ENCODE data around the gene PPP1R11. TPM values are rescaled to one million over a fixed set of nuclear protein-coding genes. Genes with fewer than 3 reads are reported as not detected.

PPP1R11 gene
- total RNA-seq, 1 experiment from 2014 or later = 35.5 TPM

- no peaks in the 10 kb centered on the region for H3K27me3 Mint-ChIP-seq (ENCODE audit: insufficient read depth, unreplicated experiment)
- H3K36me3 ChIP-seq (ENCODE audit: control insufficient read depth, insufficient read depth, low read length) = no peaks in the 10 kb centered on the region
- no peaks in the 10 kb centered on the region for H3K4me1 Mint-ChIP-seq (ENCODE audit: low read depth, unreplicated experiment)
- H3K27me3 ChIP-seq (replicated peaks; ENCODE audit: control insufficient read depth, insufficient read depth, low read length) = no peaks in the 10 kb centered on the region
- peak in 1 of 2 experiments; percentile 11 for DNase-seq
- no peaks in the 10 kb centered on the region for H3K36me3 Mint-ChIP-seq (ENCODE audit: insufficient read depth, unreplicated experiment)
- H3K27ac Mint-ChIP-seq (ENCODE audit: unreplicated experiment) = no peak overlapping the region
- H3K4me3 ChIP-seq (ENCODE audit: low read depth, low read length) = no peak overlapping the region
- no peak overlapping the region for H3K4me3 Mint-ChIP-seq (ENCODE audit: unreplicated experiment)
- intact Hi-C loops (cut with micrococcal nuclease; ENCODE audit: unreplicated experiment) = loop anchor here (1.0 kb wide), 1 partner anchor 189 kb away; no protein-coding TSS in a partner anchor
- H3K4me1 ChIP-seq = no peaks in the 10 kb centered on the region
- no peaks in the 10 kb centered on the region for H3K9me3 Mint-ChIP-seq (ENCODE audit: unreplicated experiment)
- no peaks in the 10 kb centered on the region for H3K9me3 ChIP-seq
- POLR2A ChIA-PET = no interaction called here
- TF ChIP-seq CTCF (IDR thresholded peaks at IDR 0.05; ENCODE audit: insufficient read depth in 1 of 2, low read depth in 1 of 2, low read length in 1 of 2, severe bottlenecking in 1 of 2, unreplicated experiment in 1 of 2) = peak; percentile 57 to 63
- no TSS peak for BruUV-seq (replicated peaks)
- CTCF ChIA-PET = interaction anchor here (0.6 to 1.0 kb wide), 4 partner anchors 8 to 189 kb away, joined by 3 read pairs; partner anchors contain the start of gene POLR1H
These were observed 29.7 kb upstream of the PPP1R11 start for GRCh38 chr6:30037182-30037788.

GRCh38 chr6:30041221-30041620 lies 25.8 kb upstream of the PPP1R11 start:
- no peaks in the 10 kb centered on the region for H3K9me3 ChIP-seq
- H3K27ac Mint-ChIP-seq (ENCODE audit: unreplicated experiment) = no peak overlapping the region
- no peaks in the 10 kb centered on the region for H3K36me3 ChIP-seq (ENCODE audit: control insufficient read depth, insufficient read depth, low read length)
- H3K36me3 Mint-ChIP-seq (ENCODE audit: insufficient read depth, unreplicated experiment) = no peaks in the 10 kb centered on the region
- no peak for TF ChIP-seq CTCF (IDR thresholded peaks at IDR 0.05; ENCODE audit: insufficient read depth in 1 of 2, low read depth in 1 of 2, low read length in 1 of 2, severe bottlenecking in 1 of 2, unreplicated experiment in 1 of 2)
- ChIA-PET CTCF (no interaction called here), POLR2A (no interaction called here)
- H3K27me3 Mint-ChIP-seq (ENCODE audit: insufficient read depth, unreplicated experiment) = no peaks in the 10 kb centered on the region
- H3K4me1 ChIP-seq = no peaks in the 10 kb centered on the region
- no peaks in the 10 kb centered on the region for H3K4me1 Mint-ChIP-seq (ENCODE audit: low read depth, unreplicated experiment)
- no peak for DNase-seq
- H3K4me3 ChIP-seq (ENCODE audit: low read depth, low read length) = no peak overlapping the region
- no peak overlapping the region for H3K4me3 Mint-ChIP-seq (ENCODE audit: unreplicated experiment)
- H3K27me3 ChIP-seq (replicated peaks; ENCODE audit: control insufficient read depth, insufficient read depth, low read length) = no peaks in the 10 kb centered on the region
- H3K9me3 Mint-ChIP-seq (ENCODE audit: unreplicated experiment) = no peaks in the 10 kb centered on the region
- intact Hi-C loops (cut with micrococcal nuclease; ENCODE audit: unreplicated experiment) = no loop called here
- no TSS peak for BruUV-seq (replicated peaks)

- H3K9me3 Mint-ChIP-seq (ENCODE audit: unreplicated experiment) = no peaks in the 10 kb centered on the region
- POLR2A ChIA-PET = no interaction called here
- H3K27ac Mint-ChIP-seq (ENCODE audit: unreplicated experiment) = no peak overlapping the region
These were observed 25.2 kb upstream of the PPP1R11 start for GRCh38 chr6:30041821-30042220.

More at GRCh38 chr6:30041821-30042220, 25.2 kb upstream of the PPP1R11 start:
- DNase-seq = no peak
- no peak overlapping the region for H3K4me3 ChIP-seq (ENCODE audit: low read depth, low read length)
- no peaks in the 10 kb centered on the region for H3K4me1 Mint-ChIP-seq (ENCODE audit: low read depth, unreplicated experiment)
- H3K36me3 ChIP-seq (ENCODE audit: control insufficient read depth, insufficient read depth, low read length) = no peaks in the 10 kb centered on the region
- no peak for TF ChIP-seq CTCF (IDR thresholded peaks at IDR 0.05; ENCODE audit: insufficient read depth in 1 of 2, low read depth in 1 of 2, low read length in 1 of 2, severe bottlenecking in 1 of 2, unreplicated experiment in 1 of 2)
- H3K36me3 Mint-ChIP-seq (ENCODE audit: insufficient read depth, unreplicated experiment) = no peaks in the 10 kb centered on the region
- no peak overlapping the region for H3K4me3 Mint-ChIP-seq (ENCODE audit: unreplicated experiment)
- no peaks in the 10 kb centered on the region for H3K27me3 ChIP-seq (replicated peaks; ENCODE audit: control insufficient read depth, insufficient read depth, low read length)
- intact Hi-C loops (cut with micrococcal nuclease; ENCODE audit: unreplicated experiment) = no loop called here
- no peaks in the 10 kb centered on the region for H3K27me3 Mint-ChIP-seq (ENCODE audit: insufficient read depth, unreplicated experiment)
- H3K4me1 ChIP-seq = no peaks in the 10 kb centered on the region
- H3K9me3 ChIP-seq = no peaks in the 10 kb centered on the region
- CTCF ChIA-PET = no interaction called here
- no TSS peak for BruUV-seq (replicated peaks)

Data from Caco-2 (cell line).